Measurements from ENCODE around the gene GNG4.
"Not testable (repeated sequence)": the region's sequence is repeated elsewhere in the genome, so short reads cannot be mapped to it uniquely, and the experiment has no call there.

GNG4 gene

GRCh38 chr1:235624721-235625333, 24.8 kb downstream of the GNG4 start:
- no peak for DNase-seq

GRCh38 chr1:235622936-235623779, 26.4 kb downstream of the GNG4 start:
- no peak for DNase-seq

GRCh38 chr1:235619149-235619548, 30.4 kb downstream of the GNG4 start:
- DNase-seq, result not testable (repeated sequence)

- DNase-seq, result no peak
These were observed 31.8 kb downstream of the GNG4 start for GRCh38 chr1:235617808-235618207.

GRCh38 chr1:235617140-235617539, 32.4 kb downstream of the GNG4 start:
- DNase-seq, result no peak

- DNase-seq, result no peak
These were observed 35.1 kb downstream of the GNG4 start for GRCh38 chr1:235614442-235614954.

GRCh38 chr1:235613602-235614001, 36.0 kb downstream of the GNG4 start:
- DNase-seq, result no peak

- DNase-seq, result no peak
These were observed 36.8 kb downstream of the GNG4 start for GRCh38 chr1:235612761-235613160.

- no peak for DNase-seq
These were observed 39.4 kb downstream of the GNG4 start for GRCh38 chr1:235610157-235610556.

GRCh38 chr1:235608278-235608677, 41.3 kb downstream of the GNG4 start:
- no peak for DNase-seq

- DNase-seq, result no peak
These were observed 42.3 kb downstream of the GNG4 start for GRCh38 chr1:235607284-235607683.

GRCh38 chr1:235601104-235601503, 48.5 kb downstream of the GNG4 start:
- DNase-seq, result peak; percentile 28

- no peak for DNase-seq
These were observed 50.0 kb downstream of the GNG4 start for GRCh38 chr1:235599536-235599935.

GRCh38 chr1:235597867-235598553, 51.6 kb downstream of the GNG4 start:
- DNase-seq, result no peak

GRCh38 chr1:235595079-235595478, 54.5 kb downstream of the GNG4 start:
- DNase-seq, result no peak

GRCh38 chr1:235594281-235594895, 55.2 kb downstream of the GNG4 start:
- DNase-seq, result not testable (repeated sequence)

GRCh38 chr1:235588916-235589515, 60.6 kb downstream of the GNG4 start:
- DNase-seq, result no peak

- no peak for DNase-seq
These were observed 61.4 kb downstream of the GNG4 start for GRCh38 chr1:235588156-235588555.

- DNase-seq, result no peak
These were observed 62.6 kb downstream of the GNG4 start for GRCh38 chr1:235586992-235587391.

- DNase-seq, result no peak
These were observed 63.2 kb downstream of the GNG4 start for GRCh38 chr1:235586413-235586812.

GRCh38 chr1:235584973-235585372, 64.6 kb downstream of the GNG4 start:
- no peak for DNase-seq

GRCh38 chr1:235583511-235584001, 66.0 kb downstream of the GNG4 start:
- DNase-seq, result no peak

GRCh38 chr1:235582130-235582529, 67.5 kb downstream of the GNG4 start:
- DNase-seq, result no peak

Measured in activated CD4-positive, alpha-beta T cell treated with anti-CD3 and anti-CD28 coated beads, Interleukin-2, Interleukin-6, amounts not matched to agents 100 ng/mL and 50 ng/mL, durations not matched to agents 16 hours and 8 hours (primary cell).